ELF-1 (cell line): ENCODE measurements around the gene SLC38A10.
A peak's percentile ranks its signal among the peaks of the same experiment; 100 is the strongest.

Source experiments
- DNase-seq: peaks from one replicate; pipeline ENCODE4 v3.0.0-alpha.2; 2016; ENCODE audit warnings: low read depth, low spot score

The SLC38A10 gene

GRCh38 chr17:81295031-81295675, at the start of gene SLC38A10:
Gene SLC38A10, minus strand, starts transcription at chr17:81295307. Its CDS starts 386 bp downstream, at chr17:81294921.
- peak; percentile 88 for DNase-seq

- DNase-seq = no peak
These were observed 47.4 kb upstream of the SLC38A10 start for GRCh38 chr17:81342269-81343070.

DNA sequence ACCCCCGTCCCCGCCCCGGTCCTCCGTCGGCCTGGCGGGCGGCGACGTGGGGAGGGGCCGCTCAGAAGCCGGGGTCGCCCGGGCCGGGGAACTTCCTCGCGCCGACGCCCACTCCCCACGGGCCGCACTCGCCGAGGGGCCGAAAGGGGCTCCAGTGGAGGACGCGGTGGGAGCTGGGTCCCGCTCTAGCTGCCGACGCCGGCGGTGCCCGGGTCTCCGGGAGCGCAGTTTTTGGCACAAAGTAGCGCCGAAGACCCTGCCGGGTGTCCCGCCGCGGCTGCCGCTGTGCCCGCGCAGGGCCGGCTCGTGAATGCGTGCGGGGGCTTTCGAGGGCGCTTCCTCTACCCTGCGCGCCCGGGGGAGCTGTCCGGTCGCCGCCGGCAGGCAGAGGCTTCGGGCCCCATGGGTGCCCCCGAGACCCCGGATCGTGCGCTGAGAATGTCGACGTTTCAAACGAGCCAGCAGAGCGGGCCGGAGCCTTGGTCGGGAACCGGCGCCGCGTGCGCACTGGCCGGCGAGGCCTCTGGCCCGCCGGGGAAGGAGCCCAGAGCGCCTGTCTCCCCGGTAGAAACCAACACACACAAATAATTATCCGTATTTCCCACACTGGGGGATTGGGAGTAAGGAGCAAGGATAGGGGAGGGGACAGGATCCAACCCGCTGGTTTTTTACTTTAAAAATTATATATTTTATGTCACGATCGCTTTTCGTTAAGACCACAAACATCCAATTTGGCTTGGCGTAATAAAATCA, 46.6 kb upstream of the SLC38A10 start:
- DNase-seq = no peak

DNA sequence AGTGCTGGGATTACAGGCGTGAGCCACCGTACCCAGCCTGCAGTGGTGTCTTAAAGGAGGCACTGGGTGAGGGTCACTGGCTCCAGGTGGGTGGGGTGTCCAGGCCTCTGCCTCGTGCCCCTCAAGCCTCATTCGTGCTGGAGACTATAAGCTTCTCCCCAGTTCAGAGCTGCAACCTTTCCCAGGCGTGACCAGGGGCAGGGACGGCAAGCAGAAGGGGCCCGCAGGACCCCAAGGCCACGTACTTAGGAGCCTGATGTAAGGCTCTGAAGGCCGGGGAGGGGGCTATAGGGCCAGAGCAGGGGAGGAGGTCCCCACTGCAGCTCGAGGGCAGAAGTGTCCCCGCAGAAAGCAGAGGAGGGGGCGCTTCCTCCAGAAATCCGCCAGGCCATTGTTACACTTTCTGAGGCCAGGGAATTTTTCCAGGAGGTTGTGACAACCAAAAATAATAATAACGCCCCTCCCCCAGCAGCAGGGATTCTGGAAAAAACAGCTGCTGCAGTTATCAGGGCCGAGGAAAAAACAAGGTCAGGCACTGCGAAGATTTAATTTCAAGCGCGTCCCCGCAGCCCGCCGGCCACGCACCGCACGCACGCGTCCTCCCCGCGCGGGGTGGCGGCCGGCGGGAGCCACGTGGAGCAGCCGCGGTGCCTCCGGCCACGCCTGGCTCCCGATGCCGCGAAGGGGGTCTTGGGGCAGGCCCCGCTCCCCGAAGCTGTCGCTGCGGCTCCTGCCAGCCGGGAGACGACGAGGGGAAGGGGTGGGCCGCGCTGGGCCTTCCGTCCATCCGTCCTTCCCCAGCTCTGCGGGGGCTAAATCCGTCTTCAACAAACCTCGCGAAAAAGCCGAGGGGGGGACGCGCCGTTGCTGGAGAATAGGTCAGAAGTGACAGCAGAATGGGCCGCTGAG, 45.8 kb upstream of the SLC38A10 start:
- no peak for DNase-seq

DNA sequence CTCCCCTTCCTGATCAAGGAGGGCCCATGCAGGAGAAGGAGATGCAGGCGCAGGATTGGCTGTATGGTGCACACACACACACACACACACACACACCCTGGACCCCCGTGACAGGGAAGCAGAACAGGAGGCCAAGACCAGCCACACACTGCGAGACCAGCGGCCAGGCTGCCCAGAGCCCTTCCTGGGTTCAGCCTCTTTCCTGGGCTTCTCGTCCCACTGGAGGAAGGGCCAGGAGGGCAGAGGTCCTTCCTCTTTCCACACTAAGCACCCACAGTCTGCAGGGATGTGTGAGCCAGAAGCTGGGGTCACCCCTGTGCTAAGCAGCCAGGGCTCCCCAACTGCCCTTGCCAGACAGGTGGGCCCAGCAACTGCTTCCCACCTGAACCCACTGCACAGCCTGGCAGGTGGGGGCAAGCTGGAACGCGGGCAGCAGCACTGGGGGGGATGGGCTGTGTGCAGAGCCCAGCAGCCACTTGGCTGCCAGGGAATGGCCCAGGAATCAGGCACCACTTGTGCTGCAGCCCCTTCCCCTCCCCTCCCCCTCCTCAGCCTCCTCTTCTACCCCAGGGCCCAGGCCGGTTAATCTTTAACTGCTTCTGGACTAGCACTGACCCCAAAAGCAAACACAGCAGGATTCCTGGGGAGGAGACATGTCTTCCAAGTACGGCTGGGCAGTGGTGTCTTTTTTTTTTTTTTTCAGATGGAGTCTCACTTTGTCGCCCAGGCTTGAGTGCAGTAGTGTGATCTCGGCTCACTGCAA, 44.6 kb upstream of the SLC38A10 start:
- no peak for DNase-seq

GRCh38 chr17:81339191-81339533, 44.1 kb upstream of the SLC38A10 start:
- no peak for DNase-seq

DNA sequence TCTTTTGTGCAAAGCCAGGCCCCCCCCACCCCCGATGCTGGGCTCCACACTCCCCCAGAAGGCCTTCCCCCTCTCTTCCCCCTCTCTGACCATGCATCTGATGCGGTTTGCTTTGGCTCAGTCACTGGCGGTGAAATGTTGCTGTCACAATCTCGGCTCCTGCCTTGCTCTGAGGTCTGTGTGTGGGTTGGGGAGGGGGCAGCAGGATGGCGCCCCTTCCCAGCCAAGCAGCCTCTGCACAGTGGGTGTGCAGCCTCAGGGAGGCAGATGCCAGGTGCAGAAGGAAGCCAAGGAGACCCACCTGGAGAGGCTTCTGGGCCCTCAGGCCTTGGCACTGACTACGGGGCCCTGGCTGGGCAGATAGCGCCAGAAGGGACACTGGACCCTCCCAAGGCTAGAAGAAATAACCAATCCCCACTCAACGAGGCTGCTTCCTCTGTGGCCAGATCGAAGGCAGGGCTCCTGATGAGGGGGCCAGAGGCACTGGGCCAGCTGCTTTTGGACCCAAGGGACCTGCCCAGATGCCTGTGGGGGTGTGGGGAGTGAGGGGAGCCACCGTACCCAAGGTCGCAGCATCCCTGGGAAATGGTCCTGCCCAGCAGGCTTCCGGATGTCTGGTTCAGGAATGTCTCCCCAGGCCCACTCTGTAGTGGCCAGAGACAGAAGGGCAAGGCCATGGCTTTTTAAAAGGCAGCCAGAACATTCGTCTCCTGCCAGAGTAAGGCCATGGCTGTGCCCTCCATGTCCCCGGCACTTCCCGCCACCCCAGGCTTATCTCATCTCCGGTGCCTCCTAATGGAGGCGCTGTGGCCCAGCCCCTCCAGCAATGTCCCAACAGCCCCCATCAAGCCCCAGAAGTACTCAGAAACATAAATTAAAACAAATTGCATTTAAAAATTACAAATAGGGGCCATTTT, 43.4 kb upstream of the SLC38A10 start:
- DNase-seq = no peak

DNA sequence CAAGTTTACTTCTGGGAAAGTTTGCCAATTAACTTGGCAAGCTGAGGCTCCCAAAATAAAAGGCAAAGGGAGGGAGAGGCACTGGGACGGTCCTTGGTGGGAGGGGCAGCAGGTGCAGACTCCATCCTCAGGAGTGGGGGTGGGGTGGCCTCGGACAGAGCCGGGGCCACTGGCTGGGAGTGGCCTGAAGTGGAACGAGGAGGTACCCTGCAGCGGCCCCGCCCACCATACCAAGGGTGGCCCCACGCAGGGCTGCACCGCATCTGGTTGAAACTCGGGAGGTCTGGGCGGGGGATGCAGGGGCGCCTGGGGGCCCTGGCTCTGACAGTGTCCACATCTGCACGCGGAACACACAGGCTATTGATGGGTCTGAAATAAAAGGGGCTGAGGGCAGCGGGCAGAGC, 42.4 kb upstream of the SLC38A10 start:
- no peak for DNase-seq

DNA sequence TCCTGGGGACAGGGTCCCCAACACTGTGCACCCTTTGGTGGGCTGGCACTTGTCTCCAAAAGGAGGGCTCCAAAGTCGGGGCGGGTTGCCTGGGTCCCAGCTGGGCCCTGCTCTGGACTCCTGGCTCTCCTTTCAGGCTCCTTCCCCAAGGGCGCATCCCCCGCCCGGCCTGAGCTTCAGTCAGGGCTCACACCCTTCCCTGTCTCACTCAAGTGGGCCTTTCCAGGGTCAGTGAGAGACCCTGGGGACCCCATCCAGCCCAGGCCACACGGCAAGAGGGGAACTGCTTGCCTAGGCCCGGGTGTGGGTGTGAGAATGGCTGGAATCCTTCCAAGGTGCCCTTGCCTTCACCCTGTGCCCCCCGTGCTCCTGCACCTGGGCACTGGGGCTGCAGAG, 41.8 kb upstream of the SLC38A10 start:
- DNase-seq = no peak

DNA sequence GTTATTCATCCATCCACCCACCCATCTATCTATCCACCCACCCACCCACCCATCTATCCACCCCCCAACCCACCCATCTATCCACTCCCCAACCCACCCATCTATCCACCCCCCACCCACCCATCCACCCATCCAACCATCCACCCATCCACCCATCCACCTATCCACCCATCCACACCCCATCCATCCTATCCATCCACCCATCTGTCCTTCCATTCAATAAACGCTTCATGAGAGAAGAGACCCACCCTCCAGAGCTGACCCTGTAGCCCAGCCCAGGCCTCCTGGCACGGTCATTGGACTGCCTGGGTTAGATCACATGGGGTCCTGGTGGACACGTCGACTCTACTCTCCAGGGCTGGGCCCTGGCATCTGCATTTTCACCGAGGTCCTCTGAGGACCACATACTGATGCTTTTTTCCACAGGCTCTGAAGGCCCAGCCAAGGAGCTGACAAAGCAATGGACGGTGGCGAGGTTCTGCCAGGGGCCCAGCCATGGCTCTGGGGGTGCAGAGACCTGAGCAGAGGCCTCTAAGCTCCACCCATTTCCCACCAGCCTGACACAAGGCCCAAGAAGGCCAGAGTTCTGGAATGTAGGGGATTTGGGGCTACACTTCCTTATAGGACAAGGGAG, 41.3 kb upstream of the SLC38A10 start:
- no peak for DNase-seq

- DNase-seq = no peak
These were observed 40.7 kb upstream of the SLC38A10 start for GRCh38 chr17:81335773-81336157.

DNA sequence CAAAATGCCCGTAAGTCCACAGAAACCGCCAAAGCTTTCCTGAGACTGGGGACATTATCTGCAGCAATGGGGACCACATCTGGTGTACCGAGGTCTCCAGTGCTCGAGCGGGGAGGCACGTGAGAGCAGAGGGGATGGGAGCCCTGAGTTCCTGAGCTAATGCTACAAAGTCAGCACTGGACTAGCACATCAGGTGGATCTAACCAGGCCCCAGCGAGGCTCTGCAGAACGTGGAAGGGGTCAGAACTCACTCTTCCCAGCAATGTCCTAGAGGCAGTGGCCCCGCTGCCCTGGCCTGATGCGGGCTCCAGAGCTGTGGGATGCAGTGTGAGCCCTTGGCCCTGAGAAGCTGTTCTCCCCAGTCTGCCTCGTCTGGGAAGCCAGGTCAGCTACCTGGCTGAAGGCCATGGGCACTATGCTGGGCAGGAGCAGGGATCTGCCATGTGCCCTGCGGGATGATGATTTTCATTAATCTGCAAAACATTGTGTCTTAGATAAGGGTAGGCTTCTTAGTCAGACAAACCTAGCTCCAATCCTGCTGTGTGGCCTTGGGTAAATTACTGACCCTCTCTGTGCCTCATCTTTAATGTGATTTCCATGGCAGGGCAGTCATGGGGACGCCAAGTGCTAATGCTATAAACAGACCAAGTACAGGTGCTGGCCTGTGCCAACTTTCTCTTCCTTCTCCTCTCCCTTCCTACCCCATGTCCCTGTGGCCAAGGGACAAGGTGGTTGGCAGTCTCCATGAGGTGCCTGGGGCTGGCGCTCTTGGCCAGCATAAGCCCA, 40.1 kb upstream of the SLC38A10 start:
- DNase-seq = no peak

DNA sequence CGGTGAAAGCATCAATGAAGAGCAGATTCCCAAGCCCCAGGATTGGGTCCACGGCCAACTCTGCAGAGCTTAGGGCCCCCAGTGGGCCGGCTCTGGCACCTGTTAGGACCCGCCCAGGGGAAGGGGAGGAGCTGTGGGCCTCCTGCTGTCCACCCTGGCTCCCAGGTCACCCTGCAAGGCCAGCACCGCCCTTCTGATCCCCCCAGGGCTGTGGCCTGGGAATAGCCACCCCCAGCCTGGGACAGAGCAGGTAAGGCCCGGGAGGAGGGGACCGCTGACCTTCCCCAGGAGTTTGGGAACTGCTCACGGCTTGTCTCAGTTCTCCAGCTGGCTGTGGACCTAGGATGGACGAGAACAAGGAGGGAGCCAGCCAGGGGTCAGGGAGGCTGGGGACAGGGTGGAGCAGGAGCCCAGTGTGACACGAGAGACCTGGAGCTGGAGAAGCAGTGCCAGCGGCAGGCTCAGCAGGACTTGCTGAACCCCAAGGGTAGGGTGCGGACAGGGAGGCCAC, 39.3 kb upstream of the SLC38A10 start:
- DNase-seq = no peak

DNA sequence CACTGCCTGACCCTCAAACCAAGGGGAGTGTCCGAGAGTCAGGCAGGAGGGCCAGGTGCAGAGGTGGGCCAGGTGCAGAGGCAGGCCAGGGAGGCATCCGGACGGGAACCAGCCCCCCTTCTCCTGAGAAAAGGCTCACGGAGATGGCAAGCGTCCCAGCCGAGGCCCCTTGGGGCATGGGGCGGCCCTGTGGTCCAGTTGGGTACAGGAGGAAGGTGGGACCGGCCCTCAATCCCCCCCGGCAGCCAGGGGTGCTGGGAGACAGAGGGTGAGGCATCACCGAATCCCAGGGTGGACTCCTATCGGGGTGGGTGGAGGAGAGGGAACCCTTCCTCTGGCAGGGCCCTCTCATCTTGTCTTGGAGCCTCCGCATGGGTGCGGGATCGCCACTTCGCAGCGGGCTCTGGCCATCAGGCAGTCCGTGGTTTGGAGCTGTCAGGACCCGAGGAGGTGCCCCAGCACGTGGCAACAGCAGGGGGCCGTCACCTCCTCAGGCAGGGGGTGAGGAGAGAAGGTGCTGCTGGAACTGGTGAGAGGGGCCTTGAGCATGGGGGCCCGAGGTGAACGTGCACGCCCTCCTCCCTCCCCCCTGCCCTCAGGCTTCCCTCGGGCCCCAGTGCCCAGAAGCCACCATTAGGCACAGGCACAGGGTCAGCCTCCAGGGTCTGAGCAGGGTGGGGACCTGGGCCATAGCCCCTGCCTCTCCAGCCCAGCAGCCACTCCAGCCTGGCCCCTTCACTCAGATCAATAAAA, 38.7 kb upstream of the SLC38A10 start:
- no peak for DNase-seq

- DNase-seq = no peak
These were observed 37.9 kb upstream of the SLC38A10 start for GRCh38 chr17:81332914-81333528.

DNA sequence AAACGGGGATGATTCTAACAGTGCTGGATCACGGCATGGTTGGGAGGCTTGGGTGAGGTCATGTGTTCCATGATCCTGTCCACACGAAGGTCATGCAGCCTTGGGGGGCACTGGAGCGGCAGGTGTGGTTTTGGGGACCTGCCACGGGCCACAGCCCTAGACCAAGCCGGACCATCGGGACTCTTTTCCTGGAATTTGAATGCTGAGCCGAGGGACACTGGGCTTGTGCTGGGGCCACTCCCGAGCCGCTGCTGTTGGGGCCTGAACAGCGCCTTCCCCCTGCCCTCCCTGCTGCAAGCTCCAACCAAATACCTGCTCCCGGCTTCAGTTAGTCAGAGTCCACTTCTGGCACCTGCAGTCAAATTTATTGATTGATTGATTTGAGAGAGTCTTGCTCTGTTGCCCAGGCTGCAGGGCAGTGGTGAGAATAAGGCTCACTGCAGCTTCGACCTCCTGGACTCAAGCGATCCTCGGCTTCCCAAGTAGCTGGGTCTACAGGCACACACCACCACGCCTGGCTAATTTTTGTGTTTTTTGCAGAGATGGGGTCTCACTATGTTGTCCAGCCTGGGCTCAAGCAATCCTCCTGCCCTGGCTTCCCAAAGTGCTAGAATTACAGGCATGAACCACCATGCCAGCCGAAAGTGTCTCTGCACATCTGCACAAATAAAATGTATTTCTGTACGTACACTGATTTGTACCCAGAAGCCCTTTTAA, 37.2 kb upstream of the SLC38A10 start:
- no peak for DNase-seq
